Astrocyte (in vitro differentiated cells and primary cell): ENCODE measurements around the gene JAKMIP1.

Experiments
- EZH2 ChIP-seq: IDR thresholded peaks from 2 replicates; pipeline ENCODE4 v1.6.1; 2012; ENCODE audit warnings: mild to moderate bottlenecking, low read length, inconsistent platforms; ENCODE audit not compliant: insufficient read depth
- TF ChIP-seq, protein P1 (sequence below): IDR thresholded peaks from 2 replicates; pipeline ENCODE4 v1.5.1; 2011; ENCODE audit warnings: low read depth, mild to moderate bottlenecking, inconsistent platforms, low read length, moderate library complexity; ENCODE audit not compliant: insufficient read depth

DNA sequence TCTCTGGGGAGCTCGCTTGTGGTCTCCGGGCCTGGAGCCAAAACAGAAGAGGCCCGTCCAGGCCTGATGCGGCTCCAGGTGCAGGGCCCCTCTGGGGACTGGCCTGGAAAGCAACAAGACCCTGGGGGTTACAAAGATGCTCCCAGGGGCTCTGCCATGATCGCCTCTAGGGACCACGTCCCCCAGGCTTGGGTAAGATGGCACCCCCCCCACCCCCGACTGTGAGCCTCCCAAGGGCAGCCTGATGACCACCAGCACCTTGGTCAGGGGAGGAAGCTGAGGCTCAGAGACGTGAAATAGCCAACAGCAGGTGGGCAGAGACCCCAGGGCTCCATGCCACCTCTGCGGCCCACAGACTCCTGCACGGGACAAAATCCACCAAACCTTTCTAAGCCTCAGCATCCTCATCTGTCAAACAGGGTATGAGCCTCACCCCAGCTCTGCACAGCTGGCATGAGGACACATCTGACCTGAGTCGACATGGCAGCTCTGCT is 207.5 kb downstream of the JAKMIP1 start:
- TF ChIP-seq, protein P1, sequence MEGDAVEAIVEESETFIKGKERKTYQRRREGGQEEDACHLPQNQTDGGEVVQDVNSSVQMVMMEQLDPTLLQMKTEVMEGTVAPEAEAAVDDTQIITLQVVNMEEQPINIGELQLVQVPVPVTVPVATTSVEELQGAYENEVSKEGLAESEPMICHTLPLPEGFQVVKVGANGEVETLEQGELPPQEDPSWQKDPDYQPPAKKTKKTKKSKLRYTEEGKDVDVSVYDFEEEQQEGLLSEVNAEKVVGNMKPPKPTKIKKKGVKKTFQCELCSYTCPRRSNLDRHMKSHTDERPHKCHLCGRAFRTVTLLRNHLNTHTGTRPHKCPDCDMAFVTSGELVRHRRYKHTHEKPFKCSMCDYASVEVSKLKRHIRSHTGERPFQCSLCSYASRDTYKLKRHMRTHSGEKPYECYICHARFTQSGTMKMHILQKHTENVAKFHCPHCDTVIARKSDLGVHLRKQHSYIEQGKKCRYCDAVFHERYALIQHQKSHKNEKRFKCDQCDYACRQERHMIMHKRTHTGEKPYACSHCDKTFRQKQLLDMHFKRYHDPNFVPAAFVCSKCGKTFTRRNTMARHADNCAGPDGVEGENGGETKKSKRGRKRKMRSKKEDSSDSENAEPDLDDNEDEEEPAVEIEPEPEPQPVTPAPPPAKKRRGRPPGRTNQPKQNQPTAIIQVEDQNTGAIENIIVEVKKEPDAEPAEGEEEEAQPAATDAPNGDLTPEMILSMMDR: no peak
- no peak for TF ChIP-seq EZH2
